ENCODE measurements around the gene CNOT3. TPM values are rescaled to one million over a fixed set of nuclear protein-coding genes. Genes with fewer than 3 reads are reported as not detected.

CNOT3 gene
- total RNA-seq, 1 donor from 2014 or later: 44.6 TPM

- intact Hi-C loops (cut with DNase I): no loop called here
- Histone ChIP-seq H3K36me3 (peaks cover 31% of the 10 kb centered on the region), H3K4me1 (peaks cover 47% of the 10 kb centered on the region), H3K27ac (peak overlapping the region; percentile 96), H3K27me3 (ENCODE audit: low read depth) (no peaks in the 10 kb centered on the region), H3K4me3 (peak overlapping the region; percentile 94), H3K9me3 (no peaks in the 10 kb centered on the region)
- DNase-seq (no peak), ATAC-seq (no peak)
- no peak for TF ChIP-seq CTCF (IDR thresholded peaks at IDR 0.05)
Measured at GRCh38 chr19:54138489-54139256, 1.1 kb downstream of the CNOT3 start.

GRCh38 chr19:54141356-54141755 lies 3.8 kb downstream of the CNOT3 start:
- ATAC-seq: no peak
- Histone ChIP-seq H3K27ac (no peak overlapping the region), H3K9me3 (no peaks in the 10 kb centered on the region), H3K4me3 (no peak overlapping the region), H3K4me1 (peaks cover 40% of the 10 kb centered on the region), H3K36me3 (peaks cover 58% of the 10 kb centered on the region), H3K27me3 (ENCODE audit: low read depth) (no peaks in the 10 kb centered on the region)
- intact Hi-C loops (cut with DNase I): no loop called here
- no peak for TF ChIP-seq CTCF (IDR thresholded peaks at IDR 0.05)
- no peak for DNase-seq

- TF ChIP-seq CTCF (IDR thresholded peaks at IDR 0.05): no peak
- Histone ChIP-seq H3K4me3 (no peak overlapping the region), H3K27ac (no peak overlapping the region), H3K36me3 (peaks cover 67% of the 10 kb centered on the region), H3K27me3 (ENCODE audit: low read depth) (no peaks in the 10 kb centered on the region), H3K4me1 (peaks cover 36% of the 10 kb centered on the region), H3K9me3 (no peaks in the 10 kb centered on the region)
- DNase-seq (no peak), ATAC-seq (no peak)
- intact Hi-C loops (cut with DNase I): no loop called here
Measured at GRCh38 chr19:54142166-54142780, 4.7 kb downstream of the CNOT3 start.

GRCh38 chr19:54145541-54146158 lies 8.1 kb downstream of the CNOT3 start:
- no peak overlapping the region for H3K27ac ChIP-seq
- DNase-seq (no peak), ATAC-seq (no peak)
- peaks cover 13% of the 10 kb centered on the region for H3K4me1 ChIP-seq
- no peaks in the 10 kb centered on the region for H3K9me3 ChIP-seq
- intact Hi-C loops (cut with DNase I): no loop called here
- no peak for TF ChIP-seq CTCF (IDR thresholded peaks at IDR 0.05)
- peaks cover 96% of the 10 kb centered on the region for H3K36me3 ChIP-seq
- H3K27me3 ChIP-seq (ENCODE audit: low read depth): no peaks in the 10 kb centered on the region
- H3K4me3 ChIP-seq: no peak overlapping the region

- Histone ChIP-seq H3K27ac (no peak overlapping the region), H3K36me3 (peaks cover 100% of the 10 kb centered on the region), H3K27me3 (ENCODE audit: low read depth) (no peaks in the 10 kb centered on the region), H3K4me1 (no peaks in the 10 kb centered on the region), H3K4me3 (no peak overlapping the region), H3K9me3 (no peaks in the 10 kb centered on the region)
- no peak for ATAC-seq
- intact Hi-C loops (cut with DNase I): no loop called here
- no peak for TF ChIP-seq CTCF (IDR thresholded peaks at IDR 0.05)
- no peak for DNase-seq
Measured at GRCh38 chr19:54147676-54148075, 10.1 kb downstream of the CNOT3 start.
